ENCODE results near the gene APMAP.
"Not testable (repeated sequence)": the region's sequence is repeated elsewhere in the genome, so short reads cannot be mapped to it uniquely, and the experiment has no call there.

The APMAP gene

DNA sequence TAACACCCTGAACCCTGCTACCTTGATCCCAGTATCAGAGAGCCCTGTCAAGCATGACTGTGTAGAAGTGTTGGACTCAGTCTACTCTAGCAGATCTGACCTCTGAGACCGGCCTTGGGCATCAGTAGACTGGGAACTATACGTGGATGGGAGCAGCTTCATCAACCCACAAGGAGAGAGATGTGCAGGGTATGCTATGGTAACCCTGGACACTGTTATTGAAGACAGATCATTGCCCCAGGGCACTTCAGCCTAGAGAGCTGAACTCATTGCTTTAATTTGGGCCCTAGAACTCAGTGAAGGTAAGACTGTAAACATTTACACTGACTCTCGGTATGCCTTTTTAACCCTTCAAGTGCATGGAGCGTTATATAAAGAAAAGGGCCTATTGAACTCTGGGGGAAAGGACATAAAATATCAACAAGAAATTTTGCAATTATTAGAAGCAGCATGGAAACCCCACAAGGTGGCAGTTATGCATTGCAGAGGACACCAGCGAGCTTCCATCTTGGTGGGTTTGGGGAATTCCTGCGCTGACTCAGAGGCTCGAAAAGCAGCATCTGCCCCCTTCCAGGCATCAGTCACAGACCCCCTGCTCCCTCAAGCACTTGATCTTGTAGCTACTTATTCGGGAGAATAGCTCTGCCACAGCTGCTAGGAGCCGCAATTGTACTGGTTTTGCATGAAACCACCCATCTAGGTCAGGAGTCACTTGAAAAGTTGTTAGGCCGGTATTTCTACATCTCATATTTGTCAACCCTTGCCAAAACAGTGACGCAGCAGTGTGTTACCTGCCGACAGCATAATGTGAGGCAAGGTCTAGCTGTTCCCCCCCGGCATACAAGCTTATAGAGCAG is 62.5 kb downstream of the APMAP start:
- DNase-seq, result peak; percentile 92

DNA sequence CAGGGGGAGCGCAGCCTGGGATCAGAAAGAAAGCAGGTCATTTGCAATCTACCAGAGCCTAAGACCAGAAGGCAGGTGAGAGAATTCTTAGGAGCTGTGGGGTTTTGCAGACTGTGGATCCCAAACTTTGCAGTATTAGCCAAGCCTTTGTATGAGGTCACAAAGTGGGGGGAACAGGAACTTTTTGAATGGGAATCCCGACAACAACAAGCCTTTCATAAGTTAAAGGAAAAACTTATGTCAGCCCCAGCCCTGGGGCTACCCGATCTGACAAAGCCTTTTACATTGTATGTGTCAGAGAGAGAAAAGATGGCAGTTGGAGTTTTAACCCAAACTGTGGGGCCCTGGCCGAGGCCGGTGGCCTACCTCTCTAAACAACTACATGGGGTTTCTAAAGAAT is 63.3 kb downstream of the APMAP start:
- DNase-seq, result not testable (repeated sequence)

DNA sequence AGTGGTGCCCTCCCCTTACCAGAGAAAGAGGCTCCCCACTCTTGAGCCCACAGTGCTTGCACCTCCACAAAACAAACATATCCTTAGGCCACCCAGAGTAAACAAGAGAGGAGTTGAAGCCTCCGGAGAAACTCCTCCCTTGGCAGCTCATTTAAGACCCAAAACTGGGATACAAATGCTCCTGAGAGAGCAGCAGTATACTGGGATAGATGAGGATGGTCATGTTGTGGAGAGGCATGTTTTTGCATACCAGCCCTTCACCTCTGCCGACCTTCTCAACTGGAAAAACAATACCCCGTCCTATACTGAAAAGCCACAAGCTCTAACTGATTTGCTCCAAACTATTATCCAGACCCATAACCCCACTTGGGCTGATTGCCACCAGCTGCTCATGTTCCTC is 71.8 kb downstream of the APMAP start:
- not testable (repeated sequence) for DNase-seq

DNA sequence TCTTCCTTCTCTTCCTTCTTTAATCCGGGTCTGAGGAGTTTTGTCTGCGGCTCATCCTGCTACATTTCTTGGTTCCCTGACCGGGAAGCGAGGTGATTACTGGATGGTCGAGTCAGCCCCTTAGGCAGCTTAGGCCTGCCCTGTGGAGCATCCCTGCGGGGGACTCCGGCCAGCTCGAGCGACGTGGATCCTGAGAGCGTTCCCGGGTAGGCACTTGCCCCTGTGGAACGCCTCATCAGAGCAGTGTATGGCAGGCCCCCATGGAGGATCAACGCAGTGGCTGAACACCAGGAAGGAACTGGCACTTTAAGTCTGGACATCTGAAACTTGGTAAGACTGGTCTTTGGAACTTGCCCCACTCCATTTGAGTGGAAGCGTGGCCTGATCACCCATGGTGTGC is 72.9 kb downstream of the APMAP start:
- DNase-seq, result not testable (repeated sequence)

DNA sequence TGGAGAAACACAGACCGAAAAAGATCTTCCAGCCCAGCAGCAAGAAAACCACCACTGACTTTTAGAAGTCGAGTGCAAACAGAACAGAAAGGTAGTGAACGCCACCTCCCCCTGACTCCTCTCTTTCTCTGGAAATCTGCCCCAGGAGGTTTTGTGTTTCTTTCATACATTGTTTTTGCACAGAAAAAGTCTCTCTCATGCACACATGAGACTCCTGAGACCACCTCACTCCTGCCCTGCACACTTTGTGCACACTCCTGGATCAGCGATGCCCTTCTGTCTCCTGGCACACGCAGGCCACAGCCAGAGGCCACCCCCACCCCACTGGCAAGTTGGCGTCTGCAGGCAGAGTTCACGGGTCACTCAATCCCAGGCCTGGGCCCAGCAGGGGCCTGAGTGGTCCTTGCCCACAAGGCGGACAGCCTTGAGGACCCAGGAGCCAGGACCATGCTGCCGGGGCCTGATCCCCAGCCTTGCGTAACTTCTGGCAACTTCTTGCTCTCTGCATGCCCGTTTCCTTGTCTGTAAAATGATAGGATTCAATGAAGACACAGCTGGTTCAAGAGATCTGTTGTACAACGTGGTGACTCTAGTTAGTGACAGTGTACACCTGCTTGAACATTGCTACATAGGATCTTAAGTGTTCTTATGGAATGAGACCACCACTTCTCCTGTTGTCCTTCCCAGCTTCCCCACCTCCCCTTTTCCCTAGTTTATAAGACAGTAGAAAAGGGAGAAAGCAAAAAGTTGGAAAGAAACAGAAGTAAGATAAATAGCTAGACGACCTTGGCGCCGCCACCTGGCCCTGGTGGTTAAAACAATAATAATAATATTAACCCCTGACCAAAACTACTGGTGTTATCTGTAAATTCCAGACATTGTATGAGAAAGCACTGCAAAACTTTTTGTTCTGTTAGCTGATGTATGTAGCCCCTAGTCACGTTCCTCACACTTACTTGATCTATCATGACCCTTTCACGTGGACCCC is 73.7 kb downstream of the APMAP start:
- DNase-seq, result no peak

DNA sequence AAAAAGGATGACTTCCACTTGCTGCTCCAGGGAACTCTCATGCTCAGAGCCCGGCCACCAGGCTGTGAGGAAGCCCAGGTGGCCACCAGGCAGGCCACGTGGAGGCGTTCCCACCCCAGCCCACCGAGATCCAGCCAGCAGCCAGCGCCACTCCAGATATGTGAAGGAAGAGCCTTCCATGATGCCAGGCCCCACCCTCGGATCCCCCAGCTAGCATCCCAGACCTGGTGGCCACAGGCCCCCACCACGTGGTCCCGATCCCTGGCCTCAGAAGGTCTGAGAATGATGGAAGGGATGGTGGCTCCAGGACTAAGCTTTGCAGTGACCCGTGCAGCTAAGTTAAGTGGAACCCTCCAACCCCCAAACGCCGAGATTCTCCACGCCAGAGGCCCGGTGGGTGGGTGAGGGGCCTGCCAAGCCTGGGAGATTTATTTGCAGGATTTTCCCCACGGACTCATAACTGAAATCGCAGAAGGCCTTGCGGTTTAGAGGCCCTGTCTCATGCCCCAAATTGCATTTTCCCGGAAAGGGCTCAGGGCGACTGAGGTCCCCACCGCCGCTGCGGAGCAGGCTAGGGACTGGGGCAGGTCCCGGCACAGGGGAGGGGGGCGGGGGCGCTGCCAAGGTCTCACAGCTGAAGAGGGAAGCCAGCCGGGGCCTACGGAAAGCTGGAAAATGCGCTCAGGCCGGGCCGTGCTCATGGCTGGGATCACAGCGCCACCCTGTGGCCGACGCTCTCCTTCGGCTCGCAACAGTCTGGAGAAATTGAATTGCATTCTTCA is 74.6 kb downstream of the APMAP start:
- DNase-seq, result peak; percentile 70

DNA sequence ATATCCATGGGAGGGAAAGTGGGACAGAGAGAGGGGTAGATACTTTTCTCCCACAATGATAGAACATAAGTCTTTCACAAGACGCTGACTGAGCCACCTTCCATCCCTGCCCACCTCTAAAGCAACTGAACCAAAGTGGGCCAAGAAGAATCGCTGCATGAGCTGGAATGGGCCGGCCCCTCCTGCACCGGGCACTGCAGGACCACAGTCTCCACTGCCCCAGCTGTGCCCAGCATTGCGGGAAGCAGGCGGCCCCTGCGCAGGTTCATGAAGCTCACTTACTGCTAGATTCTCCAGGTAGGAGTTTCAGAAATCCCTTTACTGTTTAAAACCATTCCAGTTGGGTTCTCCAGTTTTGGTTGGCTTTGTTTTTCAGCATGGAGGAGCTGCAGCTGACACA is 75.5 kb downstream of the APMAP start:
- no peak for DNase-seq

DNA sequence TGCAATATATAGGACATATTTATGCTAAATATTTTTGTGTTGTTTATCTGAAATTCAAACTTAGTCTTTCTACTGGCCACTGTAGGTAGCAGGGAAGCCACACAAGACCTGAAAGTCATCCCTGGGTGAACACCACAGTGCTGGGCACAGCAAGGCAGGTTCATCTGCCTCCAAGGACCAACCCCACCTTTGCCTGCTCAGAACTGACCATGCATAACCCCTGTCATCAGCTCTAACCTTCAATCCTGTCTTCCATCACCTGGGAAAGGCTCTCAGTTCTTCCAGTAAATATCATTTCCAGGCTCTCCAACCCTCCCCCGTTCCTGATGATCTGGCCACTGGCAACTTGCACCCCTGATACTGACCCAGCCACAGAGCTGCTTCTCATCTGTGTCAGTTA is 76.1 kb downstream of the APMAP start:
- DNase-seq, result no peak

DNA sequence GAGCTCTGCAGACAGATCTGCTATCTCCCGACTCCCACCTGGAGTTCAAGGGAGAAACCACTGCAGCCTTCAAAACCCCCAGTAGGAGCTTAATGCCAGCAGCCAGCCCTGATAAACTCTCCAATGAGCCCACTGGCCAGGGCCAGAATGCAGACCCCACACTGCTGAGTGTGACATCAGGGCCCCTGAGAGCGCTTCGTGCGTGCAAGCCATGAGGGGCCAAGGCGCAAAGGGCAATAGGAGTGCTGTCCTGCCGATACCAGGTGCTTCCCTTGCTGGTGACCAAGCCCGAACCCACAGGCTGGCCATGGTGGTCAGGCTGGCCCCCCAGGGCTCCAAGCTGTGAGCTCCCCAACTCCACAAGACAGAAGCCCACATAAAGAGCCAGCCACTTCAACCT is 76.7 kb downstream of the APMAP start:
- no peak for DNase-seq

DNA sequence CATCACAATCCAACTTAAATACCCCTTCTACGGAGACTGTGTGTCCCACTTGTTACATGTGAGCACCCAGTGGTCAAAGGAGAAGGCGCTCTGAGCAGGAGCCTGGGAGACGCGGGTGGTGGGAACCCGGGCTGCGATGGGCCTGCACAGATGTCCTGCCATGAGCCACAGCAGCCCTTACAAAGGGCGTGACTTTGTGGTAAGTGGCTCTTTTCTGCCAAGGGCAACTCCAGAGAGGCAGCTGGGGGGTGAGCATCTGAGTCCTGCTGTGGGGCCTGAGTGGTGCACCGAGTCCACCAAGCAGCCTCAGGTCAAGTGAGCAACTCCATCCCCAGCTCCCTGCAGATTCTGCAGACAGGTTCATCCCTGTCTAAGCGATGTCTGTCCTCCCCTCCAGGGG is 77.1 kb downstream of the APMAP start:
- no peak for DNase-seq

DNA sequence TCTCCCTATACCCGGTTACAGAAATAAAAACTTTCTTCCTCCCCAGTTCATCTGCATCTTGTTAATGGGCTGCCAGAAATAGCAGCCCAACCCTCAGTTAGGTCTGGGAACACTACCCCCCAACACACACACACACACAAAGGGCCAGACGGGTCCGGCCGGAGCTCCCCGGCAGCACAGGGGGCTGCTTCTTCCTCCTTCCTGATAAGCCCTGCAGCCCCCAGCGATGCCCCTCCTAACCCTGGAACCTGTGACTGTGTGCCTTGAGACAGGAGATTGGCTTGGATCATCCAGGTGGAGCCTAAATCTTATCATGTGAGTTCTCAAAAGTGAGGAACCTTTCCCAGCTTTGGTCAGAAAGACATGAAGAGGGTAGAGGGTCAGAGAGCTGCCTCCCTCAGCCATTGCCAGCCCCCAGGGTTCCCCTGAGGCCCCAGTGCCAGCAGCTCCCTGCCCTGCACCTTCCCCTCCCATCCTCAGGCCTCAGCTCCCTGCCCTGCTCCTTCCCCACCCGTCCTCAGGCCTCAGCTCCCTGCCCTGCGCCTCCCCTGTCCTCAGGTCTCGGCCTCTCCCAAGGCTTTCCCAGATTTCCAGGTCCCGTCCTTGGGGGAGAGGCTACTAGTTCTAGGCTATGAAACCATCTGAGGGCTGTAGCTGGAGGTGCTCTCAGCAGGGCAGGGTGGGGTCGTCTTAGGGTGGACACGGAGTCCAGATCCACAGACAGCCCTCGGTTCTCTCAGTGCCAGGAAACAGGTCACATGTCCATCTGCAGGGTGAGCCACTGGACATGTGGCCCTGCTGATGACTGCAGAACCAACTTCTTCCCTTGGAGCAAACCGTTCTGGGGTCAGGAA is 77.9 kb downstream of the APMAP start:
- DNase-seq, result no peak

DNA sequence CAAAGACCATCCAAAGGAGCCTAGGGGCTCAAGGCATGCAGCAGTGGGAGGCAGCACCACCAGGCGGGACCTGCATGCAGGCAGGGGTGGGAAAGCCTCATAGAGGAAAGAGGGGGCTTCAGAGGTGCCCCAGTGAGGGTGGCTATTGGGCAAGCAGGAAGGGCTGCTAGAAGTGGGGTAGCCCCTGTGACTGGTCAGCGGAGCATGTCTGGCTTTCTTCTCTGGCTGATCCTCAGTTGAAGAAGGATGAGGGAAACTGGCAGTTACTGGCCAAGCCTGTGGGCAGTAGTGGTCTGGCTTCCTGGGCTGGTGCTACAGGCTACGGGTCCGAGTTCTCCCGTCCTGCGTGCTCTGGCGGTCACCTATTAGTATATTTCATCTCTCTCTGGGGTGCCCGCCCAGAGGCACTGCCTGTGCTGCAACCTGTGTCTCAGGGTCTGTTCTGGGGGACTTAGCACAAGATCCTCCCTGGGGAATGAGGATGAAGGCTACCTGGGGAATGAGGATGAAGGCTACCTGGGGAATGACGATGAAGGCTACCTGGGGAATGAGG is 79.4 kb downstream of the APMAP start:
- no peak for DNase-seq
